GM21576 (cell line): Measurements from ENCODE around the gene AUTS2.

Experiments
- ATAC-seq: cut with Tn5 transposase; IDR thresholded peaks from one replicate; pipeline ENCODE4 v1.9.1; 2021; ENCODE audit warnings: mild to moderate bottlenecking, moderate library complexity; ENCODE audit not compliant: unreplicated experiment

The AUTS2 gene

GRCh38 chr7:70599446-70600190 lies 1001.3 kb downstream of the AUTS2 start:
- ATAC-seq: no peak

DNA sequence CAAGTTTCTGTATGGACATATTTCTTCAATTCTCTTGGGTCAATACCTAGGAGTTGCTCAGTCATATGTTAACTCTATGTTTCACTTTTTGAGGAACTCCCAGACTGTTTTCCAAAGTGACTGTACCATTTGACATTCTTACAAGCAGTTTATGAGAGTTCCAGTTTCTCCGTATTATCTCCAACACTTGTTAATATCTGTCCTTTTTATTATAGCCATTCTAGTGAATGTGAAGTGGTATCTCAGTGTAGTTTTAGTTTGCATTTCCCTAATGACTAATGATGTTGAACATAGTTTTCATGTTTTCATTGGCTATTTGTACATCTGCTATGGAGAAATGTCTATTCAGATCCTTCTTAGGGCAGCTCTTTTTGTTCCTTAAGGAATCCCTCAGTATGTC lies 1002.7 kb downstream of the AUTS2 start:
- no peak for ATAC-seq

DNA sequence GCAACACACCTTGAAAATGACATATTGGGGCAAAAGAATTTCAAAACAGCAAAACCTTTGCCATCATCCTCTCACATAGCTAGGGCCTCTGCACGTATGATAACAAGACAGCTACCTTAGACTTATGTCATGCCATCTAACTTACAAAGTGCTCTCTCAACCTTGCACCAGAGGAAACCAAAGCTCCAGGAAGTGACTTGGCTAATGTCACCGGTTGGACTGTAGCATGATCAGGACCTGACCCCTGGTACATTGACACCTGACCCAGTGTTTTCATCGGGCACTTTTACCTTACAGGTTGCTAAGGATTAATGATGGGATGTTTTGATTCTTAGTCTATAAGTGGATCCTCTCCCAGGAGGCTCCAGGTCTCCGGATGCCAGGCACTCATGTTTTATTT lies 1003.8 kb downstream of the AUTS2 start:
- ATAC-seq: no peak

DNA sequence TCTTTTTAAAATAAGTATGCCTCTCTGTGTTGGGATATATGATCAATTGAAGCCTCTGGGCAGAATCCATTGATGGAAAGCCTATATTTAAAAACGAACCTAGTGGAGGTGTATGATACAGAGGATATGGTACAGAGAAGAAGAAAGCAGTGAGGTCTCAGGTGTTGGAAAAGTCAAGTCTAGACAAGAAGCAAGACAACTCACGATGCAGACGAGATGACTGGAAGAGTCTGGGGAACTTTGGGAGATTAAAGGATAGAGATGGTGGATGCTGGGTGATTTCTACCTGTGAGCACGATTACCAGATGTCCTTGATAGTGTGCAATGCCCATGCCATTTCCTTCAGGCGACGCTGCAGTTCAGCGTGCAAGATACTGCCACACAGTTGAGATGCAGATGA lies 1009.0 kb downstream of the AUTS2 start:
- ATAC-seq: no peak

DNA sequence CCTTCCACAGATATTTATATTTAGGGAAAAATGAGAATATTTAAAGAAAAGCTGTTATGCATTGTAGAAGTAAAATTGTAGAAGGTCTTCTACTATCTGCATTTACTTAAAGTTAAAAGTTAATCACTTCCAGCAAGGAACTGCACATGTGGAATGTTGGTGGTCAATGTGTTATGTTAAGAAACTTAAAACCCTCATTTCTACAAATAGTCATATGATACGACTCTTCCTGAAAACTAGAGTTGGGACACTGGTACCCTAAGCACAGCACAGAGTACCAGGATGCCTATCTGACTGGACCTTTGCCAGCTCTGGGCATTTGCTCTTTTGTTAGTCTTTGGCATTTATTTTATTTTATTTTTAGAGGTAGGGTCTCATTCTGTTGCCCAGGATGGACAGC lies 1009.5 kb downstream of the AUTS2 start:
- ATAC-seq: no peak

- no peak for ATAC-seq
Measured at GRCh38 chr7:70608229-70608628, 1010.0 kb downstream of the AUTS2 start.

DNA sequence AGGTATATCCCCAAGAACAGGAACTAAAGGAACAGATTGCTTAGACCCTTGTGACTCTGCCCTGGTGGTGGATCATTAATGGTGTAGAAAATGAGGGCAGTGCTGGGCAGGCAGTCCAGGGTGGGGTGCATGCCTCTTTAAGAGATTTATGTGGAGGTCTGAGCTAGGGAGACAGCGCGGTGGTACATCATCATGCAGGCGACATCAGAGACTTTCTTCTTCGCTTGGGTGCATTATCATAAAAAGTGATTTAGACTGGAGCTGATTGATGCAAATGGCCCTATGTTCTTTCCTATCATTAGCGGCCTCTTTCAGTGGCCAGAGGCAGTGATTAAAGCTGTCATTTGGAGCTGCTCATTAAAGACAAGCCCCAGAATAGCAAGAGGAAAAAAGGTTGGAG lies 1014.5 kb downstream of the AUTS2 start:
- ATAC-seq: no peak

- no peak for ATAC-seq
Measured at GRCh38 chr7:70614237-70615045, 1016.2 kb downstream of the AUTS2 start.

GRCh38 chr7:70615066-70615606 lies 1016.9 kb downstream of the AUTS2 start:
- ATAC-seq: no peak

GRCh38 chr7:70616211-70616610 lies 1017.9 kb downstream of the AUTS2 start:
- ATAC-seq: no peak

DNA sequence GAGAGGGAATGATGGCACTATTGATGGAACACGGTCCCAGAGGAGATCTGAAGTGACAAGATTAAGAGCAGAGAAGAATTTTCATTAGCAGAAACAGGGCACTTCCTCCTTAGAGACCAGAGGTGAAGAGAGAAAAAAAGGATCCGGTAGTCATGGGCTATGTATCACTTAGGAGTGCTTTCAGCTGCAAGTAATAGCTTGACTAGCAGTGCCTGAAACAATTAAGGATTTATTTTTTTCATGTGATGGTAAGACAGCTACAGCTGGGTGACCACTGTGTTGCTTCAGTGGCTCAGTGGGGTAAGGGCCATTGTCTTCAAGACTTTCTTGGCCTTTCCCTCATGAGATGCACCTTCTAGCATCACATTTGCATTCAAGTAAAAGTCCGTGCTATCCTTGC lies 1018.5 kb downstream of the AUTS2 start:
- ATAC-seq: no peak

GRCh38 chr7:70618020-70618551 lies 1019.8 kb downstream of the AUTS2 start:
- no peak for ATAC-seq

GRCh38 chr7:70619130-70619529 lies 1020.9 kb downstream of the AUTS2 start:
- ATAC-seq: no peak

DNA sequence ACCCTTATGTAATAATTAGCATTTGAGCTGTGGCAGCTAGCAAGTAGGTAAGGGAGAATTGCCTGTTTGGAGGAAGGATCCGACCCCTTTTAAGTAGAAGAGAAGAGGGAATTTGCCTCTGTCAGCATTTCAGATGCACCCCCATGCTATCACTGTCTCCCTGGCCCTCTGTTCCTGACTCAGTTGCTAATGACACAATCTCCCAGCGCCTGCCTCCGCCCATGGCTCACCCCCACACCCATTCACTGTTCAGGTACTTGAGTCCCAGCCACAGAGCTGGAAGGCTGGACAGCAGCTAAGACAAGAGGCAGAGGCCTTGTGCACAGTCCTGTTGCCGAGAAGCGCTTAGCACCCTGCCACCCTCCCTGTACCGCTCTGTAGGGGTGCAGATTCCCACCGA lies 1021.4 kb downstream of the AUTS2 start:
- ATAC-seq: no peak

DNA sequence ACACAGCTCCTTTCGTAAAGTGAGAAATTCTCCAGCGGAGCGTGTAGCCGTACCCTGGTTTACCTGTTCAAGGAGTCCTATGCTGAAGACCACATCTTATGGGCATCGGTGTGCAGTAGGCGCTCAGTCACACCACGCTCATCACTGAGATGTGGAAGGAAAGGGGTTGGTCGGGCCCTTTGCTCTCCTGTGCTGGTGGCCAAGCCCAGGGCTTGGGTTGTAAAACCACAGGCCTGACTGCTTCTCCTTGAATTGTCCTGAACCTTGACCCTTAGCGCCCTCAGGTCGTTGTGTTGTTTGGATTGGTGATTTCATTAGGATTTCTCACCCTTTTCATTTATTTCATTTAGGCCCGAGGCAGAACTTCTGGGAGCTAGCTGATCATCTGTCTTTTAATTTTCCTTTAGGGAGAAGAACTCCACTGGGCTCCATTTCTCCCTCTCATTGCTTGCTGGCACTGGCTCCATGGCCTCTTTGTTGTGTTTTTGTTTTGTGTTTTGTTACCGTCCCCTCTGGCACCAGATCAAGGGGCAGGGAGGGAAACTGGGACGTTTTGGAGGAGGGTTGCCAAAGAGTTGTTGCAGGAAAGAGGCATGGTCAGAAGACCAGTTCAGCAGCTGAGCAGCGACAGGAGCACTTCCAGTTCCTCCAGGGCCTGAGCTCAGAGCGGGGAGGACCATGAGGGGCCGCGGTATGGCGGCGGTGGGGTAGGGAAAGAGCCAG lies 1022.2 kb downstream of the AUTS2 start:
- ATAC-seq: no peak

DNA sequence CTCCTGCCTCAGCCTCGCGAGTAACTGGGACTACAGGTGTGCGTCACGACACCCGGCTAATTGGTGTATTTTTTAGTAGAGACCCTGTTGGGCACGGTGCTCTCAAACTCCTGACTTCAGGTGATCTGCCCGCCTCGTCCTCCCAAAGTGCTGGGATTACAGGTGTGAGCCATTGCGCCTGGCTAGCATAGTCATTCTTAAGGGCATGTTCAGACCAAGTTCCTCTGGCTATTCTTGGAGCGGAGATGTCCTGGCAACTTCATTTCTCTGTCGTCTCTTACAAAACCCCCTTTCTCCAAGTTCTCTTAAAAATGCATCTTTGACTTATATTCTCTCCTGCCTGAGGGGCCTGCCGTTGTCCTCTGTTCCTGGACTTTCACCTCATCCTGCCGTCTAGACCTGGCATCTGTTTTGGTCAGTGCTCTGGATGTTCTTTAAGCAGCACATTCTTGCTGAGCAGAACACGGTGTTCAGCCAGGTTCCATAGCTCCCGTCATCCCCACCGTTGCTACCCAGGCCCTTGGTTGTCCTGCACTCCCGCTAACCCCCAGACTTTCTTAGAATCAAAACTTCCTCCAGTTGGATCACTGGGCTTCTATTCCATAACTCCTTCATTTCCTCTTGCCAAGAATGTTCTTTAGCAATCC lies 1023.8 kb downstream of the AUTS2 start:
- no peak for ATAC-seq

- ATAC-seq: no peak
Measured at GRCh38 chr7:70622936-70623335, 1024.7 kb downstream of the AUTS2 start.

GRCh38 chr7:70624500-70625103 lies 1026.3 kb downstream of the AUTS2 start:
- no peak for ATAC-seq

DNA sequence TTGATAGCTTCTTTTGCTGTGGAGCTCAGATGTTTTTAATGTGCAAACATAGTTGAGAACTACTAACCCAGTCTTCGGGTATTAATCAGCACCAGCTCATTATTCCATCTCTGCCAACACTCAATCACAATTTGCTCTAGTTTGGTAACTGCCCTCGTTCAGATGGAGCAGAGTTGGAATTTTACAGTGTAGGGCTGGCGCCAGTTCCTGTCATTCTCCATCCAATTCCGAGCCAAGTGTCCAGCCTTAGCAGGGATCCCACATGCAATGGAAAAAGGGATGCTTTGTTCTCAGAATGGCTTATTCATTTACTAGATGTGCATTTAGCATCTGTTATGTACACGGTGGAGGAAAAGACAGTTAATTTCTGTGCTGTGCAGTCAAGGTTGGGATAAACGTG lies 1029.2 kb downstream of the AUTS2 start:
- no peak for ATAC-seq

GRCh38 chr7:70630440-70630817 lies 1032.2 kb downstream of the AUTS2 start:
- ATAC-seq: no peak
